Adipose tissue (tissue), 3 donors: ENCODE data around the gene MIER1. TPM values are rescaled to one million over a fixed set of nuclear protein-coding genes. Genes with fewer than 3 reads are reported as not detected.
"Not testable (repeated sequence)": the region's sequence is repeated elsewhere in the genome, so short reads cannot be mapped to it uniquely, and the experiment has no call there.

Experiments used
- H3K27ac ChIP-seq: one replicate; pipeline ENCODE4 v1.5.1; 2013; ENCODE audit warnings: low read depth, low read length
- WGBS, 3 donors: extraction: QIAGEN DNeasy Blood & Tissue Kit; methylation state at CpG; one replicate each; pipeline ENCODE4 v1.1.7; 2013; 5-methylcytosine and 5-hydroxymethylcytosine counted together
- polyA plus RNA-seq, 3 donors: library from polyadenylated mRNA; stranded (reverse); fragments of 200-250 nt; gene quantifications; one replicate each; pipeline ENCODE4 v1.2.3, GENCODE V29; 2013
- donor health status: healthy with polysubstance abuse.
- donor health status: Bipolar disorder and iron deficiency.
- donor health status: healthy.

MIER1 gene
- polyA plus RNA-seq, 3 donors: 4.0 to 23.5 (median 9.9) TPM

- WGBS, 3 donors: 37 to 44% (median 43%) methylated on average over 2 of the region's 2 CpGs
- no peak overlapping the region for H3K27ac ChIP-seq
These were observed 7.5 kb downstream of the MIER1 start for GRCh38 chr1:66932291-66932690.

- WGBS, 3 donors: 56 to 73% (median 66%) methylated on average over 7 of the region's 7 CpGs
- H3K27ac ChIP-seq: no peak overlapping the region
These were observed 9.3 kb downstream of the MIER1 start for GRCh38 chr1:66933887-66934700.

- WGBS, 3 donors: 0% methylated on average over 1 of the region's 1 CpG
- no peak overlapping the region for H3K27ac ChIP-seq
These were observed 12.9 kb downstream of the MIER1 start for GRCh38 chr1:66937529-66938234.

- H3K27ac ChIP-seq: no peak overlapping the region
These were observed 13.8 kb downstream of the MIER1 start for GRCh38 chr1:66938613-66939012.

GRCh38 chr1:66940981-66941380 lies 16.2 kb downstream of the MIER1 start:
- WGBS, 3 donors: 87 to 93% (median 88%) methylated on average over 1 of the region's 1 CpG
- H3K27ac ChIP-seq: no peak overlapping the region

GRCh38 chr1:66943361-66943969 lies 18.7 kb downstream of the MIER1 start:
- WGBS, 3 donors: 77 to 86% (median 83%) methylated on average over 5 of the region's 5 CpGs
- no peak overlapping the region for H3K27ac ChIP-seq

GRCh38 chr1:66944330-66945274 lies 19.8 kb downstream of the MIER1 start:
- no peak overlapping the region for H3K27ac ChIP-seq
- WGBS, 3 donors: 87 to 92% (median 91%) methylated on average over 7 of the region's 7 CpGs

- WGBS, 3 donors: 94 to 95% (median 95%) methylated on average over 3 of the region's 3 CpGs
- H3K27ac ChIP-seq: no peak overlapping the region
These were observed 20.5 kb downstream of the MIER1 start for GRCh38 chr1:66945316-66945715.

- H3K27ac ChIP-seq: no peak overlapping the region
- WGBS, 3 donors: 38 to 56% (median 54%) methylated on average over 1 of the region's 1 CpG
These were observed 22.5 kb downstream of the MIER1 start for GRCh38 chr1:66947267-66947666.

- H3K27ac ChIP-seq: no peak overlapping the region
- 94 to 95% (median 94%) methylated on average over 6 of the region's 6 CpGs for WGBS, 3 donors
These were observed 26.7 kb downstream of the MIER1 start for GRCh38 chr1:66951513-66951912.

GRCh38 chr1:66954208-66954607 lies 29.4 kb downstream of the MIER1 start:
- WGBS, 3 donors: 88 to 93% (median 91%) methylated on average over 4 of the region's 4 CpGs

GRCh38 chr1:66957938-66958337 lies 33.1 kb downstream of the MIER1 start:
- 90 to 97% (median 95%) methylated on average over 3 of the region's 3 CpGs for WGBS, 3 donors
- H3K27ac ChIP-seq: no peak overlapping the region

More at GRCh38 chr1:66954208-66954607, 29.4 kb downstream of the MIER1 start:
- no peak overlapping the region for H3K27ac ChIP-seq

GRCh38 chr1:66966188-66966873 lies 41.5 kb downstream of the MIER1 start:
- WGBS, 3 donors: 90 to 96% (median 91%) methylated on average over 6 to 7 of the region's 7 CpGs

GRCh38 chr1:66968574-66968973 lies 43.8 kb downstream of the MIER1 start:
- 88 to 95% (median 93%) methylated on average over 3 of the region's 3 CpGs for WGBS, 3 donors
- H3K27ac ChIP-seq: no peak overlapping the region

More at GRCh38 chr1:66966188-66966873, 41.5 kb downstream of the MIER1 start:
- not testable (repeated sequence) for H3K27ac ChIP-seq

- no peak overlapping the region for H3K27ac ChIP-seq
These were observed 53.4 kb downstream of the MIER1 start for GRCh38 chr1:66978201-66978600.

- not testable (repeated sequence) for H3K27ac ChIP-seq
- WGBS, 3 donors: 93 to 99% (median 96%) methylated on average over 11 of the region's 11 CpGs
These were observed 54.8 kb downstream of the MIER1 start for GRCh38 chr1:66979621-66980020.

- WGBS, 3 donors: 47 to 92% (median 55%) methylated on average over 1 of the region's 1 CpG
- H3K27ac ChIP-seq: no peak overlapping the region
These were observed 56.1 kb downstream of the MIER1 start for GRCh38 chr1:66980745-66981367.
